ENCODE measurements around the gene PLD6.
"Not testable (repeated sequence)": the region's sequence is repeated elsewhere in the genome, so short reads cannot be mapped to it uniquely, and the experiment has no call there.

The PLD6 gene

DNA sequence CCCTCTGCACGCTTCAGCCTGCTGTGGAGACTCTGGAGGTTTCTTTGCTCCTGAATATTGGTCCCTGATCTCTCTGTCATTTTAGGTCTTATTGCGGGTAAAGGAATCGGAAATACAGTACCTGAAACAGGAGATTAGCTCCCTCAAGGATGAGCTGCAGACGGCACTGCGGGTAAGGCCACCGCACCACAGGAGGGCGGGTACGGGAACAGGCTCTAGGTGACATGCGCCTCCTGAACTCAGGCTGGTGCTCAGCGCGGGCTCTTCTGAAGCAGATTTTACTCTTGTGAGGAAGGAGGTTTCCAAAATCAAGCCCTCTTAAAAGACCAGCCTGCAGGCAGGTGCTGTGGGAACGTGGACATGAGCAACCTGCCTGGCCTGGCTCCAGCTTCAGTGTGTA is 29.8 kb downstream of the PLD6 start:
- no peak for DNase-seq (ENCODE audit: low read depth)

DNA sequence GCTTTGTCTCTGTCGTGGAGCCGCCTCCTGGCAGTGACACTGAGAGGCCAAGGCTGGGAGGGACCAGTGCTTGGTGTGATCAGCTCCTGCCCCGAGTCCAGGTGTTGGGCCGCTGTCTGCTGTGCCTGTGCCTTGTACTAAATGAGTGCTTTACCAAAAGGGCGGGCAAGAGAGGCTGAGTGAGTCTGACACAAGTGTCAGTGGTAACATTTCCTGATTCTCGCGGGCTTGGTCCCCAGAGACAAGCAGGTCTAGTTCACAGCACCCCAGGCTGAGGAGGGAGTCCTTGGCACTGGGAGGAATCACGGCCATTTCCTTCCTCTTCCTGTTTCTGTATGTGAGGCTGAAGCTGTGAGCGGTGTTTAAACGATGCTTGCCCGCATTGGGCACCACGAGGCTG is 30.2 kb downstream of the PLD6 start:
- no peak for DNase-seq (ENCODE audit: low read depth)

GRCh38 chr17:17175340-17175739 is 30.8 kb downstream of the PLD6 start:
- DNase-seq (ENCODE audit: low read depth) = no peak

GRCh38 chr17:17173921-17174320 is 32.2 kb downstream of the PLD6 start:
- no peak for DNase-seq (ENCODE audit: low read depth)

- DNase-seq (ENCODE audit: low read depth) = no peak
These were observed 33.1 kb downstream of the PLD6 start for GRCh38 chr17:17172990-17173389.

DNA sequence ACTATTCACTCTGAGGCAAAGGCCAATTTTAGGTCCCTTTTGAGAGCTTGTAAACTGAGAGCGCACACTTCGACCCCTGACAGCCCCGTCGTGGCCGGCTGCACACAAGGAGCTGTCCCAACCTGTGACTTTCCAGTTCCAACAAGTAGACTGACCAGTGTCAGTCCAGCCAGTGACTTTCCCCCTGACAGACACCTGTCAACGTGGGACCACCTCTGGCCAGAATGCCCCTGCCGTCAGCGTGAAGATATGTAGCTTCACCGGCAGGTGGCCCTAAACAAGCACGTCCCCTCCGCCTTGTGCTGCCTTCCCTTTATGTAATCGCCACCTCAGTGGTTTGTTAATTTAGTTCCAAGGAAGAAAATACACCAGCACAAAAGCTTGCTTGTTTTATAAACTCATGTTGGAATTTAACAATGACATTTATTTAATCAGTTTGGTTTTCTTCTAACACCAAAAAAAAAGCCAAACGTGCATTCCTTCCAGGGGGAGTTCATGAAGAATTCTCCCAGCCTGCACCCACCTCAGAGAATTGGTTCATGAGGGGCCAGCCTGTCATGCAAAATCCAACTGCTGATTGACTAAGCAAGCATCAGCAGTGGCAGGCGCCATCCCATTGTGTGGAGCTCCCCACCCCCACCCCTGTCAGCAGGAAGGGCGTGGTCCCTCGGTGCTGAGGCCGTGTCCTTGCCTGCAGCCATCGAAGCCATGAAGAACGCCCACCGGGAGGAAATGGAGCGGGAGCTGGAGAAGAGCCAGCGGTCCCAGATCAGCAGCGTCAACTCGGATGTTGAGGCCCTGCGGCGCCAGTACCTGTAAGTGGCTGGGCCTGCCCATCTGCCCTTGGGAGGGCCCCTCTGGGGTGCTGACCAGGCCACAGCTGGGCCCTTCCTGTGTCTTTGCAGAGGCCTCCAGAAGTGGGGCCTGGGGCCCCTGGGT is 33.9 kb downstream of the PLD6 start:
- no peak for DNase-seq (ENCODE audit: low read depth)

DNA sequence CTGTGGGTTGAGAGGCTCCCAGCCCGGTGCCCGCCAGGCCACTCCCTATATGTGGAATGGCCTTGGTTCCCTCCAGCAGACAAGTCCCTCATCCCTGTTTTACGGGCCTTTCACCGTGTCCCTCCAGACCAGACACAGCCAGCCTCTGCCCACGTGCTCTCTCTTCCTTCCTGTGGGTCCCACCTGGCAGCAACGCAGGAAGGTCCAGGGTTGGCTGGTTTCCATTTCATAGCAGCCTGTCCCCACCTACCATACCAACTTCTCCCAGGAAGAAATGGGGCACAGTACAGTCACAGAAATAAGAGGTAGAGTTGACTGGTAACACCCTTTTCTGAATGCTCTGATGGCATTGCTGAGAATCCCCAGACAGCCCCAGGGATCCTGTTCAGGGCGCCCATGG is 34.9 kb downstream of the PLD6 start:
- no peak for DNase-seq (ENCODE audit: low read depth)

GRCh38 chr17:17170346-17170985 is 35.7 kb downstream of the PLD6 start:
- DNase-seq (ENCODE audit: low read depth) = no peak

DNA sequence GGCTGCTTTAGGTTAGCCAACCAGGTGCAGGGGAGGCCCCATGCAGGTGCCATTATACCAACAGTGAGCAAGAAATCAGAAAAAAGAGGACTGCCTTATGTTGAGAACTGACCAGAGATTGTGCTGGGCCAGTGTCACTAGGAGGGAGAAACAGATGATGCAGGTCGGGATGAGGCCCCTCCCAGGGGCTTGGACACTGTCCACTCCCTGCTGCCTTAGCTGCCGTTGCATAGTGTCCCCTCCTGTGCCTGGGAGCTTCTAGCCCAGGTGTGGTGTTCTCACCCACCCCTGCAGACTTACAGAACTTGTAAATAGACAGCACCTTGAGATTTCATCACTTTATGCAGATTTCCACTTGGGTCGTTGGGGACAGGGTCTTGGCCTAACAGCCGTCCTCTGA is 36.7 kb downstream of the PLD6 start:
- DNase-seq (ENCODE audit: low read depth) = no peak

DNA sequence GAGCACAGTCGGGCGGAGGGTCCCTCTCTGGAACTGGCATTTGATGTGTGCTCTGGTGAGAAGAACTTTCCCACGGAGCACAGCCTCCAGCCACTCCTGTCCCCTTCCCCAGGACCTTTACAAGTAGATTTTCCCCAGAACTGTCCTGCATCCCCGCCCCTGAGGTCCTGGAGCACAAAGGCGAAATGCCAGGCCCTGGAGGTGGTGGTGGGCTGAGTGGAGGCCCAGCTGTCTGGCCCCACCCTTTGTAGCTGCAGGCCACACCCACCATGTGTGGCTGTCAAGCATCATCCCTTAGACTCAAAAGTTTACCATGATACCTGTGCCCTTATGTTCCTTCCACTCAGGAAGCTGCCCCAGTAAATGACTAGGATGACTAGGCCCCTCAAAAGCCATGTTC is 37.7 kb downstream of the PLD6 start:
- DNase-seq (ENCODE audit: low read depth) = no peak

DNA sequence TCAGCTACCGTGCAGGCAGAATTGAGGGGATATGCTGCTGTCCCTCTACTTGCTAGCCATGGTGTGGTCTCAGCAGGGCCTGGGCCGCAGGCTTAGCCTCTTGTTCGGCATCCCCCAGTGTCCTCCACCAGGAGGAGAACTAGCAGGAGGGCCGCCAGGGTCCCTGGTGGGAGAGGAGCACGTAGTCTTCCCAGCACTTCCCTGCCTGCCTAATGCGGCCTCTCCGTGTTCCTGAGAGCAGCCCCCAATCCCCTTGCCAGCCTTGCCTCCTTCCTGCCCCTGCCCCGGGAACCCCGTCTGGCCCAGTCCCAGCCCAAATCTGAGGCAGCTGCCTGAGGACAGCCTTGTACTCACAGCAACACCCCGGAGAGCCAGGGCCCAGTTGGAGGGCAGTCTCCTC is 38.1 kb downstream of the PLD6 start:
- no peak for DNase-seq (ENCODE audit: low read depth)

GRCh38 chr17:17167356-17167755 is 38.8 kb downstream of the PLD6 start:
- DNase-seq (ENCODE audit: low read depth) = no peak

GRCh38 chr17:17166446-17166845 is 39.7 kb downstream of the PLD6 start:
- no peak for DNase-seq (ENCODE audit: low read depth)

- DNase-seq (ENCODE audit: low read depth) = no peak
These were observed 40.3 kb downstream of the PLD6 start for GRCh38 chr17:17165666-17166308.

DNA sequence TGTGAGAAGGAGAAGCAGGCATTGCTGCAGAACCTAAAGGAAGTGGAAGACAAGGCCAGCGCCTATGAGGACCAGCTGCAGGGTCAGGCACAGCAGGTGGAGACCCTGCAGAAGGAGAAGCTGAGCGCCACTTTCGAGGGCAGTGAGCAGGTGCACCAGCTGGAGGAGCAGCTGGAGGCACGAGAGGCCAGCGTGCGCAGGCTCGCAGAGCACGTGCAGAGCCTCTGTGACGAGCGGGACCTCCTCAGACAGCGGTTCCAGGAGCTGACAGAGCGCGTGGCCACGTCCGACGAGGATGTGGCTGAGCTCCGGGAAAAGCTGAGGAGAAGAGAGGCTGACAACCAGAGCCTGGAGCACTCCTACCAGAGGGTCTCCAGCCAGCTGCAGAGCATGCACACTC is 41.5 kb downstream of the PLD6 start:
- no peak for DNase-seq (ENCODE audit: low read depth)

DNA sequence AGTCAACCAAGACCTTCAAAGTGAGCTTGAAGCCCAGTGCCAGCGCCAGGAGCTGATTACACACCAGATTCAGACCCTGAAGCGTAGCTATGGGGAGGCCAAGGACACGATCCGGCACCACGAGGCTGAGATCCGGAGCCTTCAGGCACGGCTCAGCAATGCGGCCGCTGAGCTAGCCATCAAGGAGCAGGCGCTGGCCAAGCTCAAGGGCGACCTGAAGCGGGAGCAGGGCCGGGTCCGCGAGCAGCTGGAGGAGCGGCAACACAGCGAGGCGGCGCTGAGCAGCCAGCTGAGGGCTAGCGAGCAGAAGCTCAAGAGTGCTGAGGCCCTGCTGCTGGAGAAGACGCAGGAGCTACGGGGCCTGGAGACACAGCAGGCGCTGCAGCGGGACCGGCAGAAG is 42.0 kb downstream of the PLD6 start:
- DNase-seq (ENCODE audit: low read depth) = no peak

DNA sequence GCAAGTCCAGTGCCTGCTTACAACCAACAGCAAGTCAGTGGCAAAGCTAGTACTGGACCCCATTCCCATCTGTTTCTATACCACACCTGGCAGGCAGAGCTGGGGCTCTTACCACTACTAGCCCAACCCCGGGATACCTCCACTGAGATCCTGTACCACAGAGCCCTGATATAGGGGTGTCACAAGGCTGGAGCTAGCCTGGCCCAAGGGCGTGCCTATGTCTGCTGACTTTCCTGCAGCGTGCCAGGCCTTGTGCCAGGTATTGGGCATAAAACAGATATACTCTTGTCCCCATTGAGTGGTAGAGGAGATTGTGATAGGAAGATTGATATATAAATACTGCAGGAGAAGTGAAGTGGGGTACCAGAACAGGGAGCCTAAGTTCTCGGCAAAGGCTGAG is 44.4 kb downstream of the PLD6 start:
- no peak for DNase-seq (ENCODE audit: low read depth)

DNA sequence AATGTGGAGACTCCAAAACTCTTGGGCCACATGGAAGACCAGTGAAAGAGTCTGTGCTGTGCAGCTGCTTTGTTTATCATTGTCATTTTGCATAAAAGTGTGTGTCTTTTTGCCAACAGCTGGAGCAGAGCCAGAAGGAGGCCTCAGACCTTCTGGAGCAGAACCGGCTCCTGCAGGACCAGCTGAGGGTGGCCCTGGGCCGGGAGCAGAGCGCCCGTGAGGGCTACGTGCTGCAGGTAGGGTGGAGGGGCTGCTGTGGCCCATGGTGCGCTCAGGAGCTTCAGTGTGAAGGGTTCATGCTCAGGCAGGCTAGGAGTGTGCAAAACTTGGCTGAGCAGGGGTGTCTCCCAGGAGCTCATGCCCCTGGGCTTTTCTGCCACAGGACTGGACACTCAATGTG is 45.0 kb downstream of the PLD6 start:
- DNase-seq (ENCODE audit: low read depth) = no peak

DNA sequence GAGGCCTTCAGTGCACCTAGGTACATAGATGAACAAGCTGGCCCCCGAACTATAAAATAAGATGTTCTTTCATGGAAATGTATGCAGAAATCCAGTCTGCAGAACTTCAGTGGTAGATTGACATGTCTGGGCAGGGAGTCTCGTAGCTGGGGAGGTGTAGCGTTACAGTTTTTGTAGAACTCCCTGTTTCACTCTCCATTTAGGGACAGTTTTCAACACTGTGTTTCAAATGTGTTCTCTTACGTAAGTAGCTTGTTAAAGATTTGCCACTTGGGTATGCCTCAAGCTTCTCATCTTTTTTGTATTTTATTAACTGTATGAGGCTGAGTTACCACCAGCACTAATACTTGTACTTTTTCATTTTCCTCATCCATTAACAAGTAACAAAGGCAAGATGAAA is 46.6 kb downstream of the PLD6 start:
- no peak for DNase-seq (ENCODE audit: low read depth)

DNA sequence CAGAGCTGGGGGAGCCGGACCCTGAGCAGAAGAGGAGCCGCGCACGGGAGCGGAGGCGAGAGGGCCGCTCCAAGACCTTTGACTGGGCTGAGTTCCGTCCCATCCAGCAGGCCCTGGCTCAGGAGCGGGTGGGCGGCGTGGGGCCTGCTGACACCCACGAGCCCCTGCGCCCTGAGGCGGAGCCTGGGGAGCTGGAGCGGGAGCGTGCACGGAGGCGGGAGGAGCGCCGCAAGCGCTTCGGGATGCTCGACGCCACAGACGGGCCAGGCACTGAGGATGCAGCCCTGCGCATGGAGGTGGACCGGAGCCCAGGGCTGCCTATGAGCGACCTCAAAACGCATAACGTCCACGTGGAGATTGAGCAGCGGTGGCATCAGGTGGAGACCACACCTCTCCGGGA is 47.6 kb downstream of the PLD6 start:
- DNase-seq (ENCODE audit: low read depth) = not testable (repeated sequence)

GRCh38 chr17:17157041-17157440 is 49.1 kb downstream of the PLD6 start:
- no peak for DNase-seq (ENCODE audit: low read depth)

- no peak for DNase-seq (ENCODE audit: low read depth)
These were observed 49.6 kb downstream of the PLD6 start for GRCh38 chr17:17156511-17156910.

GRCh38 chr17:17156107-17156506 is 50.0 kb downstream of the PLD6 start:
- DNase-seq (ENCODE audit: low read depth) = no peak

All from stimulated activated CD8-positive, alpha-beta memory T cell treated with anti-CD3 and anti-CD28 coated beads, Interleukin-12 subunit alpha, Interleukin-12 subunit beta, amount 100 ng/mL, for 4 hours (primary cell).